Loucy (cell line): ENCODE results near the gene VSIG1.

ENCODE experiments used
- H2AFZ ChIP-seq: fragments of 200-600 bp; sonication (generic); 2 replicates; pipeline ENCODE4 v1.6.0; 2016; ENCODE audit warnings: antibody characterized with exemption, mild to moderate bottlenecking, low read length, moderate library complexity
- H3F3A ChIP-seq: fragments of 200-600 bp; 2 replicates; pipeline ENCODE4 v1.6.0; 2016; ENCODE audit warnings: antibody characterized with exemption, low read depth, mild to moderate bottlenecking
- H3K27me3 ChIP-seq: fragments of 200-600 bp; sonication (generic); 2 replicates; pipeline ENCODE4 v1.6.1; 2014; ENCODE audit warnings: low read length, mild to moderate bottlenecking; ENCODE audit not compliant: insufficient read depth, poor library complexity, severe bottlenecking
- H3K36me3 ChIP-seq: fragments of 200-600 bp; sonication (generic); 2 replicates; pipeline ENCODE4 v1.6.1; 2016; ENCODE audit warnings: low read length; ENCODE audit not compliant: insufficient read depth
- H3K4me1 ChIP-seq: fragments of 200-600 bp; sonication (generic); 2 replicates; pipeline ENCODE4 v1.5.1; 2014; ENCODE audit warnings: low read length, mild to moderate bottlenecking; ENCODE audit not compliant: insufficient read depth, poor library complexity, severe bottlenecking
- H3K4me2 ChIP-seq: fragments of 200-600 bp; sonication (generic); 2 replicates; pipeline ENCODE4 v1.6.0; 2014; ENCODE audit warnings: antibody characterized with exemption, low read length, low read depth, mild to moderate bottlenecking; ENCODE audit not compliant: poor library complexity, severe bottlenecking
- H3K4me3 ChIP-seq: fragments of 200-600 bp; sonication (generic); 2 replicates; pipeline ENCODE4 v1.5.1; 2014; ENCODE audit warnings: low read length, mild to moderate bottlenecking, mixed read lengths; ENCODE audit not compliant: poor library complexity, severe bottlenecking
- H3K79me2 ChIP-seq: fragments of 200-600 bp; sonication (generic); 2 replicates; pipeline ENCODE4 v1.6.1; 2014; ENCODE audit warnings: low read length; ENCODE audit not compliant: insufficient read depth
- H3K9ac ChIP-seq: fragments of 200-600 bp; sonication (generic); 2 replicates; pipeline ENCODE4 v1.6.0; 2014; ENCODE audit warnings: mild to moderate bottlenecking, low read depth, low read length, moderate library complexity; ENCODE audit not compliant: poor library complexity, severe bottlenecking
- H3K9me2 ChIP-seq: fragments of 200-600 bp; sonication (generic); replicated peaks from 2 replicates; pipeline ENCODE4 v1.6.1; 2016; ENCODE audit warnings: low read depth, low read length, mixed read lengths
- H3K9me3 ChIP-seq: fragments of 200-600 bp; sonication (generic); 2 replicates; pipeline ENCODE4 v1.6.1; 2014; ENCODE audit warnings: mild to moderate bottlenecking, antibody characterized with exemption, low read length, low read depth; ENCODE audit not compliant: insufficient read depth
- H4K20me1 ChIP-seq: fragments of 200-600 bp; sonication (generic); 2 replicates; pipeline ENCODE4 v1.6.0; 2014; ENCODE audit warnings: antibody characterized with exemption, low read length, mild to moderate bottlenecking; ENCODE audit not compliant: insufficient read depth, poor library complexity, severe bottlenecking
- CTCF ChIP-seq: fragments of 200-600 bp; sonication (generic); conservative IDR thresholded peaks from 2 replicates; pipeline ENCODE4 v1.5.1; 2014; ENCODE audit warnings: mild to moderate bottlenecking, antibody characterized with exemption, low read length
- EZH2phosphoT487 ChIP-seq: fragments of 200-600 bp; IDR thresholded peaks from 2 replicates; pipeline ENCODE4 v1.6.1; 2018; ENCODE audit warnings: antibody characterized with exemption, mild to moderate bottlenecking, moderate library complexity, borderline replicate concordance

VSIG1 gene

GRCh38 chrX:108020631-108021030 lies 24.2 kb upstream of the VSIG1 start:
- H3K4me2 ChIP-seq: no peak overlapping the region
- no peak overlapping the region for H3K9ac ChIP-seq
- H3K36me3 ChIP-seq: no peaks in the 10 kb centered on the region
- H3K9me2 ChIP-seq: no peaks in the 10 kb centered on the region
- H3K79me2 ChIP-seq: no peaks in the 10 kb centered on the region
- TF ChIP-seq CTCF (peak; percentile 68), EZH2phosphoT487 (no peak)
- peaks cover 28% of the 10 kb centered on the region for H3K4me1 ChIP-seq
- no peaks in the 10 kb centered on the region for H4K20me1 ChIP-seq
- H3K27me3 ChIP-seq: no peaks in the 10 kb centered on the region
- H3K4me3 ChIP-seq: no peak overlapping the region
- H3F3A ChIP-seq: no peaks in the 10 kb centered on the region
- no peaks in the 10 kb centered on the region for H3K9me3 ChIP-seq
- H2AFZ ChIP-seq: peak overlapping the region; percentile 27; the same call in 1 of the 2 replicates

- TF ChIP-seq CTCF: no peak
- TF ChIP-seq EZH2phosphoT487: no peak
- peaks cover 43% of the 10 kb centered on the region for H3K4me1 ChIP-seq
- H3K9me2 ChIP-seq: no peaks in the 10 kb centered on the region
- no peaks in the 10 kb centered on the region for H3K36me3 ChIP-seq
- no peaks in the 10 kb centered on the region for H3F3A ChIP-seq
- no peaks in the 10 kb centered on the region for H3K9me3 ChIP-seq
- no peak overlapping the region for H3K4me2 ChIP-seq
- H3K79me2 ChIP-seq: no peaks in the 10 kb centered on the region
- H3K4me3 ChIP-seq: no peak overlapping the region
- H3K9ac ChIP-seq: no peak overlapping the region
- no peaks in the 10 kb centered on the region for H4K20me1 ChIP-seq
- H3K27me3 ChIP-seq: no peaks in the 10 kb centered on the region
- H2AFZ ChIP-seq: peak overlapping the region; percentile 39; the same call in 1 of the 2 replicates
Observed at GRCh38 chrX:108022491-108023089, 22.3 kb upstream of the VSIG1 start.

GRCh38 chrX:108025376-108025775 lies 19.5 kb upstream of the VSIG1 start:
- Histone ChIP-seq H3K9me3 (no peaks in the 10 kb centered on the region), H3K9ac (no peak overlapping the region), H3K79me2 (no peaks in the 10 kb centered on the region), H3K9me2 (no peaks in the 10 kb centered on the region), H3K4me1 (peaks cover 29% of the 10 kb centered on the region), H4K20me1 (no peaks in the 10 kb centered on the region), H3K36me3 (no peaks in the 10 kb centered on the region), H3K4me3 (no peak overlapping the region), H3K4me2 (peak overlapping the region; percentile 63), H2AFZ (no peak overlapping the region; the same call in 1 of the 2 replicates), H3K27me3 (no peaks in the 10 kb centered on the region), H3F3A (no peaks in the 10 kb centered on the region)
- TF ChIP-seq CTCF: no peak
- TF ChIP-seq EZH2phosphoT487: no peak
